B cell (primary cell): ENCODE results near the gene SLC7A6OS. TPM values are rescaled to one million over a fixed set of nuclear protein-coding genes. Genes with fewer than 3 reads are reported as not detected.

Experiments used
- ATAC-seq: fragments of 200-7000 bp; cut with Tn5 transposase; one replicate; pipeline ENCODE4 v1.10.0; 2021; ENCODE audit warnings: low read depth, mild to moderate bottlenecking, moderate number of reproducible peaks, moderate library complexity
- CTCF ChIA-PET: fragments of 350-600 bp; sonication (Branson Sonifier 250); formaldehyde crosslinking; loops from one replicate; lab custom pipeline; 2021; ENCODE audit warnings: antibody characterized with exemption, inconsistent platforms; lab: Charles Lee
- POLR2A ChIA-PET: fragments of 350-600 bp; sonication (Branson Sonifier 250); formaldehyde crosslinking; loops from one replicate; lab custom pipeline; 2021; ENCODE audit warnings: antibody characterized with exemption; lab: Charles Lee
- DNase-seq: peaks from one replicate; pipeline ENCODE4 v3.0.0; 2013
- H2AFZ ChIP-seq: 2 replicates; pipeline ENCODE4 v1.6.1; 2012; ENCODE audit warnings: mild to moderate bottlenecking, low read depth, low read length; ENCODE audit not compliant: insufficient read depth, poor library complexity, severe bottlenecking
- H3K27ac ChIP-seq, 2 donors: 1 replicate in 1 of 2; 2 replicates in 1 of 2; pipeline ENCODE4 v1.5.1; 2012 to 2013; ENCODE audit warnings: low read length in 2 of 2, mild to moderate bottlenecking in 2 of 2, moderate library complexity in 1 of 2
- H3K27me3 ChIP-seq, 4 experiments: fragments of 200-600 bp in 1 of 4; sonication (generic) in 1 of 4; replicated peaks in 1 of 4; 1 replicate in 2 of 4; 2 replicates in 2 of 4; pipeline versions ENCODE4 v1.6.1 to v1.7.0; 2013 to 2016; ENCODE audit warnings: low read length in 3 of 4, mild to moderate bottlenecking in 2 of 4, mixed read lengths in 1 of 4, moderate library complexity in 1 of 4; ENCODE audit not compliant: insufficient read depth in 4 of 4, control insufficient read depth in 3 of 4; ENCODE audit errors: control extremely low read depth in 1 of 4
- H3K36me3 ChIP-seq, 2 experiments: replicated peaks in 1 of 2; 1 replicate in 1 of 2; 2 replicates in 1 of 2; pipeline versions ENCODE4 v1.6.1 to v1.7.1; 2013; ENCODE audit warnings: low read length in 1 of 2; ENCODE audit not compliant: insufficient read depth in 2 of 2, control insufficient read depth in 1 of 2; ENCODE audit errors: control extremely low read depth in 1 of 2, extremely low read depth in 1 of 2
- H3K4me1 ChIP-seq, 2 donors: fragments of 200-600 bp in 1 of 2; sonication (generic) in 1 of 2; 1 replicate in 1 of 2; 2 replicates in 1 of 2; pipeline versions ENCODE4 v1.5.1 to v1.6.1; 2013 to 2017; ENCODE audit warnings: low read length in 2 of 2; ENCODE audit not compliant: control insufficient read depth in 2 of 2, insufficient read depth in 2 of 2
- H3K4me2 ChIP-seq: replicated peaks from 2 replicates; pipeline ENCODE3; 2012; ENCODE audit warnings: mild to moderate bottlenecking, low read depth, low read length; ENCODE audit not compliant: poor library complexity, severe bottlenecking
- H3K4me3 ChIP-seq, 5 experiments: fragments of 200-600 bp in 1 of 5; sonication (generic) in 1 of 5; 1 replicate in 3 of 5; 2 replicates in 2 of 5; pipeline versions ENCODE4 v1.5.1 to v1.7.0; 2011 to 2016; ENCODE audit warnings: low read length in 4 of 5, mild to moderate bottlenecking in 4 of 5, low read depth in 2 of 5, control low read depth in 1 of 5, moderate library complexity in 1 of 5; ENCODE audit not compliant: insufficient read depth in 1 of 5; ENCODE audit errors: control extremely low read depth in 1 of 5, extremely low read depth in 1 of 5
- H3K79me2 ChIP-seq: fragments of 200-600 bp; sonication (generic); one replicate; pipeline ENCODE4 v1.6.0; 2016; ENCODE audit warnings: low read length; ENCODE audit not compliant: control insufficient read depth, insufficient read depth
- H3K9ac ChIP-seq: fragments of 200-600 bp; sonication (generic); 2 replicates; pipeline ENCODE4 v1.6.1; 2017; ENCODE audit warnings: mild to moderate bottlenecking, low read length, moderate library complexity
- H3K9me3 ChIP-seq, 3 donors: one replicate each; pipeline versions ENCODE4 v1.6.1 to v1.7.1; 2013; ENCODE audit warnings: low read length in 2 of 3; ENCODE audit not compliant: control insufficient read depth in 2 of 3, insufficient read depth in 1 of 3; ENCODE audit errors: control extremely low read depth in 1 of 3
- H4K20me1 ChIP-seq: 2 replicates; pipeline ENCODE4 v1.6.0; 2012; ENCODE audit warnings: mild to moderate bottlenecking, low read length; ENCODE audit not compliant: insufficient read depth, control insufficient read depth, poor library complexity, severe bottlenecking
- H3K27ac Mint-ChIP-seq: one replicate; pipeline ENCODE4 v1.8.0; 2021; ENCODE audit warnings: mixed read lengths
- H3K27me3 Mint-ChIP-seq: one replicate; pipeline ENCODE4 v1.8.0; 2021; ENCODE audit warnings: mixed read lengths
- H3K4me1 Mint-ChIP-seq: one replicate; pipeline ENCODE4 v1.8.0; 2021; ENCODE audit warnings: mixed read lengths
- H3K4me3 Mint-ChIP-seq: one replicate; pipeline ENCODE4 v1.8.0; 2021; ENCODE audit warnings: mixed read lengths
- H3K9me3 Mint-ChIP-seq: one replicate; pipeline ENCODE4 v1.8.0; 2022; ENCODE audit warnings: mixed read lengths; ENCODE audit not compliant: insufficient read depth
- EZH2 ChIP-seq: IDR thresholded peaks from 2 replicates; pipeline ENCODE4 v1.6.1; 2012; ENCODE audit warnings: borderline replicate concordance, low read depth, mild to moderate bottlenecking, moderate library complexity, low read length; ENCODE audit not compliant: insufficient read depth, poor library complexity, severe bottlenecking
- WGBS: methylation state at CpG from one replicate; pipeline ENCODE4 v1.1.5; 2013; ENCODE audit warnings: missing lambda C conversion rate; ENCODE audit not compliant: insufficient coverage; 5-methylcytosine and 5-hydroxymethylcytosine counted together
- intact Hi-C: fragments of 100-400 bp; cut with micrococcal nuclease; formaldehyde crosslinking; loops from one replicate; pipeline ENCODE4 v1.10.0; 2022
- polyA plus RNA-seq: library from polyadenylated mRNA; depleted of rRNA; stranded (reverse); fragments of >200 nt; gene quantifications from 2 replicates; pipeline ENCODE4 v1.2.3, GENCODE V29; 2012
- total RNA-seq, 2 donors: library from RNA; stranded (reverse); fragments of 120-200 nt in 1 of 2; gene quantifications; 1 replicate in 1 of 2; 2 replicates in 1 of 2; pipeline versions ENCODE4 v1.2.3 to v1.2.4, GENCODE V29; 2013 to 2022
- TF ChIP-seq, protein P1 (sequence below): fragments of 200-600 bp; IDR thresholded peaks from one replicate; pipeline ENCODE4 v1.8.0; 2022; ENCODE audit warnings: antibody characterized with exemption, mild to moderate bottlenecking

Gene SLC7A6OS
- total and polyA plus RNA-seq, 2 donors (not counting 1 experiment from before 2014, with no cell fraction given): 9.9 to 54.1 TPM

DNA sequence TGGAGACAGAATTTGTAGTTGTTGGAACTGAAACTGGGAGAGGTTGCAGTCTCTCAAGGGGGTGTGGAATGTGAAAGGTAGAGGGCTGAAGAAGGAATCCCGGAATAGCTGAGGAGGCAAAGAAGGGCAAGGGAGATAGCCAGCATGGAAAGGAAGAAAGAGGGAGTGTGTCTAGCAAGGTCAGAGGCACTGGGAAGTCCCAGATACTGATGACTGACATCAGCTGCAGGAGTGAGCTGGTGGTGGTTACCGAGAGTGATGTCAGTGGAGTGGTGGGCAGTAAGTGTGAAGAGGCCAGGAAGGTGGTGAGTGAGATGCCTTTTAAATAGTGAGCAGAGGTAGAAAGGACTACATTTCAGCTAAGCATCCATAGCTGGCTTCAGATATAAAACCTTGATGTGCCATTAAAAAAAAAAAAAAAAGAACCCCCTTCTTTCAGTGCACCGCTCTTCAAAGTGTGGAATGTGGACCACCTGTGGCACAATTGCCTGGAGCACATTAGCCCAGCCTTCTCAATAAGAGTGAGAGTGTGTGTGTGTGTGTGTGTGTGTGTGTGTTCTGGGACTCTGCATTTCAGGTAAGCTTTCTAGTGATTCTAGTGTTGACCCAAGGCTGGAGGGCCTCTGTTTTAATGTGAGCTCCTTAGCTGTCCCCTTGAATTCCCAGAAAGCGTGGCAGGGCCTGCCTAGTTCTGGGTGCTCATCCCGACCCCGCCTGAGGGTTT, 8.6 kb upstream of the SLC7A6OS start:
- no peaks in the 10 kb centered on the region for H3K4me1 ChIP-seq
- peaks cover 20% of the 10 kb centered on the region for H3K79me2 ChIP-seq
- Mint-ChIP-seq H3K27me3 (no peaks in the 10 kb centered on the region), H3K4me1 (peaks cover 10% of the 10 kb centered on the region), H3K9me3 (no peaks in the 10 kb centered on the region), H3K27ac (no peak overlapping the region), H3K4me3 (no peak overlapping the region)
- DNase-seq (no peak), ATAC-seq (no peak)
- no peak overlapping the region for H3K4me3 ChIP-seq
- CTCF ChIA-PET: interaction anchor here (0.7 to 17.5 kb wide), 4 partner anchors 9 to 201 kb away, joined by 3 to 554 read pairs (median 14); partner anchors contain the start of gene SLC7A6
- H3K9me3 ChIP-seq: no peaks in the 10 kb centered on the region
- no peak overlapping the region for H3K4me2 ChIP-seq
- 85% methylated on average over 2 of the region's 6 CpGs for WGBS
- peaks cover 5 to 46% of the 10 kb centered on the region in 2 experiments for H3K36me3 ChIP-seq
- POLR2A ChIA-PET: interaction anchor here (0.7 to 1.2 kb wide), 2 partner anchors 8 to 923 kb away, joined by 3 to 4 read pairs; partner anchors contain the start of genes PRMT7 and SLC7A6OS
- no peak overlapping the region for H2AFZ ChIP-seq
- no peaks in the 10 kb centered on the region for H3K27me3 ChIP-seq
- H3K9ac ChIP-seq: no peak overlapping the region
- peaks cover 4% of the 10 kb centered on the region for H4K20me1 ChIP-seq
- H3K27ac ChIP-seq: no peak overlapping the region
- intact Hi-C loops: no loop called here
- no peak for TF ChIP-seq EZH2
- TF ChIP-seq, protein P1, sequence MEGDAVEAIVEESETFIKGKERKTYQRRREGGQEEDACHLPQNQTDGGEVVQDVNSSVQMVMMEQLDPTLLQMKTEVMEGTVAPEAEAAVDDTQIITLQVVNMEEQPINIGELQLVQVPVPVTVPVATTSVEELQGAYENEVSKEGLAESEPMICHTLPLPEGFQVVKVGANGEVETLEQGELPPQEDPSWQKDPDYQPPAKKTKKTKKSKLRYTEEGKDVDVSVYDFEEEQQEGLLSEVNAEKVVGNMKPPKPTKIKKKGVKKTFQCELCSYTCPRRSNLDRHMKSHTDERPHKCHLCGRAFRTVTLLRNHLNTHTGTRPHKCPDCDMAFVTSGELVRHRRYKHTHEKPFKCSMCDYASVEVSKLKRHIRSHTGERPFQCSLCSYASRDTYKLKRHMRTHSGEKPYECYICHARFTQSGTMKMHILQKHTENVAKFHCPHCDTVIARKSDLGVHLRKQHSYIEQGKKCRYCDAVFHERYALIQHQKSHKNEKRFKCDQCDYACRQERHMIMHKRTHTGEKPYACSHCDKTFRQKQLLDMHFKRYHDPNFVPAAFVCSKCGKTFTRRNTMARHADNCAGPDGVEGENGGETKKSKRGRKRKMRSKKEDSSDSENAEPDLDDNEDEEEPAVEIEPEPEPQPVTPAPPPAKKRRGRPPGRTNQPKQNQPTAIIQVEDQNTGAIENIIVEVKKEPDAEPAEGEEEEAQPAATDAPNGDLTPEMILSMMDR: no peak

DNA sequence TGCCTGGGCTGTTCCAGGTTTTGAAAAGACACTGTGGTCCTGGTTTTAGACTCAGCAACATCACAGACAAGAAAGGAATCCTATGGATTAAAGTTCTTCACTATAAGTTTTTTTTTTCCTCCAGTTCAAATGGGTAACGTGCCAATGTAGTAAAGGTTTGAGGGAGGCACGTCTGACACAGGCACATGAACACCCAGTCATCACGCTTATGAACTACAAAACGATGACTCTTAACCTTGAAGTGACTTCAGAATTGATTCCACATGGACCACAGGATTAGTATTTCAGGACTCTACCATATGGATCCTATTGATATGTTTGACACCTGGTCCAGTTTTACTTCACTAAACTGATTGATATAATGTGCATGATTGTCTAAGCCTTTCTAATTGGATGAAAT, 2.4 kb upstream of the SLC7A6OS start:
- H2AFZ ChIP-seq: no peak overlapping the region
- DNase-seq (no peak), ATAC-seq (no peak)
- intact Hi-C loops: no loop called here
- no CpG with 5 or more reads among the region's 4 CpGs for WGBS
- ChIA-PET POLR2A (no interaction called here), CTCF (interaction anchor here (0.9 kb wide), 1 partner anchor 52 kb away, joined by 3 read pairs; no protein-coding TSS in a partner anchor)
- no peak overlapping the region for H3K27ac ChIP-seq
- H3K27ac Mint-ChIP-seq: no peak overlapping the region
- H3K9ac ChIP-seq: no peak overlapping the region
- no peak overlapping the region for H3K4me2 ChIP-seq
- H3K4me1 Mint-ChIP-seq: peaks cover 35% of the 10 kb centered on the region
- H3K27me3 ChIP-seq: no peaks in the 10 kb centered on the region
- no peak for TF ChIP-seq EZH2
- TF ChIP-seq, protein P1: no peak
- H3K4me3 Mint-ChIP-seq: no peak overlapping the region
- no peaks in the 10 kb centered on the region for H3K9me3 ChIP-seq
- no peaks in the 10 kb centered on the region for H3K27me3 Mint-ChIP-seq
- peaks cover 20 to 24% of the 10 kb centered on the region in 2 donors for H3K4me1 ChIP-seq
- H3K79me2 ChIP-seq: peaks cover 76% of the 10 kb centered on the region
- peaks cover 5 to 28% of the 10 kb centered on the region in 2 experiments for H3K36me3 ChIP-seq
- H3K9me3 Mint-ChIP-seq: no peaks in the 10 kb centered on the region
- no peak overlapping the region for H3K4me3 ChIP-seq
- H4K20me1 ChIP-seq: peaks cover 23% of the 10 kb centered on the region
